ENCODE data around the gene LINGO1.

The LINGO1 gene

GRCh38 chr15:77613814-77614213, 18.9 kb downstream of the LINGO1 start:
- no peak for DNase-seq

GRCh38 chr15:77612958-77613601, 19.6 kb downstream of the LINGO1 start:
- no peak for DNase-seq

GRCh38 chr15:77611767-77612166, 20.9 kb downstream of the LINGO1 start:
- DNase-seq, result no peak

GRCh38 chr15:77610731-77611130, 22.0 kb downstream of the LINGO1 start:
- no peak for DNase-seq

GRCh38 chr15:77609558-77609957, 23.2 kb downstream of the LINGO1 start:
- no peak for DNase-seq

GRCh38 chr15:77608774-77609173, 23.9 kb downstream of the LINGO1 start:
- no peak for DNase-seq

- no peak for DNase-seq
Observed at GRCh38 chr15:77607894-77608261, 24.8 kb downstream of the LINGO1 start.

- DNase-seq, result no peak
Observed at GRCh38 chr15:77607111-77607893, 25.4 kb downstream of the LINGO1 start.

GRCh38 chr15:77606142-77607034, 26.3 kb downstream of the LINGO1 start:
- DNase-seq, result no peak

GRCh38 chr15:77605547-77605946, 27.2 kb downstream of the LINGO1 start:
- no peak for DNase-seq

- DNase-seq, result no peak
Observed at GRCh38 chr15:77604973-77605372, 27.7 kb downstream of the LINGO1 start.

- DNase-seq, result no peak
Observed at GRCh38 chr15:77603611-77604336, 28.9 kb downstream of the LINGO1 start.

- DNase-seq, result no peak
Observed at GRCh38 chr15:77602800-77603199, 29.9 kb downstream of the LINGO1 start.

GRCh38 chr15:77599899-77600298, 32.8 kb downstream of the LINGO1 start:
- DNase-seq, result no peak

- no peak for DNase-seq
Observed at GRCh38 chr15:77599357-77599756, 33.4 kb downstream of the LINGO1 start.

GRCh38 chr15:77598644-77599043, 34.1 kb downstream of the LINGO1 start:
- no peak for DNase-seq

GRCh38 chr15:77597804-77598453, 34.8 kb downstream of the LINGO1 start:
- DNase-seq, result no peak

- no peak for DNase-seq
Observed at GRCh38 chr15:77596821-77597803, 35.6 kb downstream of the LINGO1 start.

- no peak for DNase-seq
Observed at GRCh38 chr15:77595231-77595630, 37.5 kb downstream of the LINGO1 start.

GRCh38 chr15:77592758-77593157, 40.0 kb downstream of the LINGO1 start:
- DNase-seq, result no peak
